CD14-positive monocyte (primary cell): ENCODE results near the gene PIGR. TPM values are rescaled to one million over a fixed set of nuclear protein-coding genes. Genes with fewer than 3 reads are reported as not detected.

ENCODE experiments used
- DNase-seq, 3 donors: peaks; one replicate each; pipeline ENCODE4 v3.0.0-alpha.2; 2011 to 2022
- H2AFZ ChIP-seq: 2 replicates; pipeline ENCODE4 v1.6.0; 2012; ENCODE audit warnings: mild to moderate bottlenecking, low read depth, low read length, inconsistent platforms; ENCODE audit not compliant: insufficient read depth, poor library complexity, severe bottlenecking
- H3K27ac ChIP-seq, 2 donors: 1 replicate in 1 of 2; 2 replicates in 1 of 2; pipeline ENCODE4 v1.5.1; 2012 to 2013; ENCODE audit warnings: low read length in 2 of 2, control low read depth in 1 of 2, inconsistent platforms in 1 of 2, low read depth in 1 of 2, mild to moderate bottlenecking in 1 of 2
- H3K27me3 ChIP-seq, 2 donors: one replicate each; pipeline versions ENCODE4 v1.6.0 to v1.6.1; 2011 to 2013; ENCODE audit warnings: low read length in 2 of 2; ENCODE audit not compliant: control insufficient read depth in 2 of 2, insufficient read depth in 2 of 2
- H3K36me3 ChIP-seq, 2 donors: replicated peaks in 1 of 2; 1 replicate in 1 of 2; 2 replicates in 1 of 2; pipeline versions ENCODE4 v1.5.1 to v1.6.1; 2012 to 2013; ENCODE audit warnings: low read length in 2 of 2, control low read depth in 1 of 2, inconsistent platforms in 1 of 2, mild to moderate bottlenecking in 1 of 2; ENCODE audit not compliant: insufficient read depth in 2 of 2, control insufficient read depth in 1 of 2
- H3K4me1 ChIP-seq, 2 donors: 1 replicate in 1 of 2; 2 replicates in 1 of 2; pipeline versions ENCODE4 v1.5.1 to v1.6.1; 2012 to 2013; ENCODE audit warnings: low read length in 2 of 2, control low read depth in 1 of 2, inconsistent platforms in 1 of 2, mild to moderate bottlenecking in 1 of 2, moderate library complexity in 1 of 2; ENCODE audit not compliant: insufficient read depth in 2 of 2, control insufficient read depth in 1 of 2
- H3K4me2 ChIP-seq: replicated peaks from 2 replicates; pipeline ENCODE3; 2012; ENCODE audit warnings: low read length, moderate library complexity, mild to moderate bottlenecking; ENCODE audit not compliant: poor library complexity, severe bottlenecking; ENCODE audit errors: extremely low read depth
- H3K4me3 ChIP-seq, 3 experiments: fragments of 200-600 bp in 1 of 3; sonication (generic) in 1 of 3; replicated peaks in 1 of 3; 1 replicate in 2 of 3; 2 replicates in 1 of 3; pipeline ENCODE4 v1.5.1; 2011 to 2013; ENCODE audit warnings: low read length in 3 of 3, mild to moderate bottlenecking in 3 of 3, control low read depth in 2 of 3, low read depth in 2 of 3, inconsistent platforms in 1 of 3, moderate library complexity in 1 of 3
- H3K79me2 ChIP-seq: 2 replicates; pipeline ENCODE4 v1.6.0; 2012; ENCODE audit warnings: mild to moderate bottlenecking, control low read depth, inconsistent platforms, low read length, moderate library complexity; ENCODE audit not compliant: insufficient read depth
- H3K9ac ChIP-seq: 2 replicates; pipeline ENCODE4 v1.6.0; 2017; ENCODE audit warnings: low read length, mild to moderate bottlenecking; ENCODE audit not compliant: insufficient read depth, poor library complexity, severe bottlenecking
- H3K9me3 ChIP-seq, 2 donors: replicated peaks in 1 of 2; 1 replicate in 1 of 2; 2 replicates in 1 of 2; pipeline versions ENCODE4 v1.5.1 to v1.6.1; 2012 to 2013; ENCODE audit warnings: low read length in 2 of 2, control low read depth in 1 of 2; ENCODE audit not compliant: control insufficient read depth in 1 of 2, insufficient read depth in 1 of 2
- H4K20me1 ChIP-seq: 2 replicates; pipeline ENCODE4 v1.6.0; 2012; ENCODE audit warnings: mild to moderate bottlenecking, low read length, control low read depth, moderate library complexity; ENCODE audit not compliant: insufficient read depth
- H3K27ac Mint-ChIP-seq, 7 donors: one replicate each; pipeline ENCODE4 v1.8.0; 2020; ENCODE audit warnings: mild to moderate bottlenecking in 7 of 7, mixed read lengths in 7 of 7, moderate library complexity in 6 of 7, inconsistent platforms in 2 of 7
- H3K27me3 Mint-ChIP-seq, 3 donors: one replicate each; pipeline ENCODE4 v1.8.0; 2021 to 2022; ENCODE audit warnings: low read depth in 3 of 3, mild to moderate bottlenecking in 3 of 3, mixed read lengths in 3 of 3, moderate library complexity in 3 of 3, inconsistent platforms in 1 of 3
- H3K36me3 Mint-ChIP-seq, 2 donors: one replicate each; pipeline ENCODE4 v1.8.0; 2020; ENCODE audit warnings: mixed read lengths in 2 of 2, inconsistent platforms in 1 of 2, mild to moderate bottlenecking in 1 of 2
- H3K4me1 Mint-ChIP-seq: one replicate; pipeline ENCODE4 v1.8.0; 2020; ENCODE audit warnings: mild to moderate bottlenecking, mixed read lengths
- H3K4me3 Mint-ChIP-seq, 2 donors: one replicate each; pipeline ENCODE4 v1.8.0; 2020; ENCODE audit warnings: mild to moderate bottlenecking in 2 of 2, mixed read lengths in 2 of 2, moderate library complexity in 1 of 2
- H3K9me3 Mint-ChIP-seq, 7 donors: one replicate each; pipeline ENCODE4 v1.8.0; 2020 to 2022; ENCODE audit warnings: mixed read lengths in 7 of 7, mild to moderate bottlenecking in 6 of 7, moderate library complexity in 6 of 7, inconsistent platforms in 2 of 7
- CTCF ChIP-seq: fragments of 200-600 bp; IDR thresholded peaks from one replicate; pipeline ENCODE4 v1.8.0; 2022; ENCODE audit warnings: antibody characterized with exemption, mild to moderate bottlenecking
- WGBS: methylation state at CpG from one replicate; pipeline ENCODE4 v1.1.5; 2013; ENCODE audit warnings: missing lambda C conversion rate; ENCODE audit not compliant: insufficient coverage; 5-methylcytosine and 5-hydroxymethylcytosine counted together
- intact Hi-C, 2 donors: fragments of 100-400 bp; cut with micrococcal nuclease; formaldehyde crosslinking; loops; one replicate each; pipeline versions ENCODE4 v1.15.0 to v1.15.1; 2023
- polyA plus RNA-seq, 3 donors: library from polyadenylated mRNA; depleted of rRNA in 1 of 3; unstranded in 2 of 3; stranded (reverse) in 1 of 3; fragments of 300-500 nt in 2 of 3; fragments of >200 nt in 1 of 3; fragmentation: Illumina TruSeq in 2 of 3; gene quantifications; 1 replicate in 2 of 3; 2 replicates in 1 of 3; pipeline ENCODE4 v1.2.3, GENCODE V29; 2012 to 2021

PIGR gene
- polyA plus RNA-seq, 3 donors, result 0.01 TPM; not detected in 2

GRCh38 chr1:206930210-206930798 lies 16.0 kb downstream of the PIGR start:
- H3K4me1 ChIP-seq, result peaks cover 37 to 50% of the 10 kb centered on the region in 2 donors
- peak overlapping the region; percentile 49 to 51 for H3K27ac ChIP-seq
- no peaks in the 10 kb centered on the region for H3K79me2 ChIP-seq
- peaks cover 32% of the 10 kb centered on the region for H3K4me1 Mint-ChIP-seq
- peak overlapping the region; percentile 58 to 74 for H3K4me3 Mint-ChIP-seq
- no peaks in the 10 kb centered on the region for H3K27me3 ChIP-seq
- H2AFZ ChIP-seq, result peak overlapping the region; percentile 75
- peak overlapping the region in 1 of 3 experiments; percentile 44 for H3K4me3 ChIP-seq
- no peaks in the 10 kb centered on the region for H3K36me3 ChIP-seq
- peaks cover 0 to 6% (median 0%) of the 10 kb centered on the region in 7 donors for H3K9me3 Mint-ChIP-seq
- no peak for TF ChIP-seq CTCF
- H3K9ac ChIP-seq, result peak overlapping the region; percentile 24
- intact Hi-C loops, result no loop called here
- peak; percentile 73 to 87 (median 76) for DNase-seq
- H3K27me3 Mint-ChIP-seq, result peaks cover under 1 to 3% (median 2%) of the 10 kb centered on the region in 3 donors
- peak overlapping the region; percentile 41 to 91 (median 86) for H3K27ac Mint-ChIP-seq
- no peaks in the 10 kb centered on the region for H4K20me1 ChIP-seq
- peaks cover 0 to 4% of the 10 kb centered on the region in 2 donors for H3K36me3 Mint-ChIP-seq
- H3K9me3 ChIP-seq, result no peaks in the 10 kb centered on the region
- H3K4me2 ChIP-seq, result peak overlapping the region; percentile 48
- 3% methylated on average over 13 of the region's 17 CpGs for WGBS

GRCh38 chr1:206929524-206929923 lies 16.7 kb downstream of the PIGR start:
- H3K36me3 ChIP-seq, result no peaks in the 10 kb centered on the region
- peaks cover 45 to 56% of the 10 kb centered on the region in 2 donors for H3K4me1 ChIP-seq
- Mint-ChIP-seq H3K9me3 (peaks cover 0 to 6% (median 0%) of the 10 kb centered on the region in 7 donors), H3K4me3 (no peak overlapping the region), H3K4me1 (peaks cover 32% of the 10 kb centered on the region), H3K27me3 (peaks cover 0 to 3% (median 2%) of the 10 kb centered on the region in 3 donors), H3K36me3 (peaks cover 0 to 4% of the 10 kb centered on the region in 2 donors), H3K27ac (peak overlapping the region in 5 of 7 donors; percentile 49 to 91 (median 70))
- H3K4me3 ChIP-seq, result no peak overlapping the region
- no peak for TF ChIP-seq CTCF
- no peak for DNase-seq
- H3K27me3 ChIP-seq, result no peaks in the 10 kb centered on the region
- H3K9me3 ChIP-seq, result no peaks in the 10 kb centered on the region
- H2AFZ ChIP-seq, result no peak overlapping the region
- no peaks in the 10 kb centered on the region for H3K79me2 ChIP-seq
- no peak overlapping the region for H3K9ac ChIP-seq
- no peak overlapping the region for H3K4me2 ChIP-seq
- WGBS, result no CpG with 5 or more reads among the region's 6 CpGs
- H4K20me1 ChIP-seq, result no peaks in the 10 kb centered on the region
- peak overlapping the region; percentile 49 to 51 for H3K27ac ChIP-seq
- intact Hi-C loops, result no loop called here
